Head of caudate nucleus (tissue), 42 donors: ENCODE results near the gene UBE2E2.

Source experiments
- DNase-seq, 42 donors: peaks; one replicate each; pipeline versions ENCODE4 v3.0.0 to v3.0.0-alpha.2; 2020 to 2021; ENCODE audit warnings: mixed read lengths in 7 of 42
- intact Hi-C: fragments of 100-400 bp; cut with DNase I; formaldehyde crosslinking; loops from one replicate; pipeline ENCODE4 v1.15.0; 2022

Gene UBE2E2

DNA sequence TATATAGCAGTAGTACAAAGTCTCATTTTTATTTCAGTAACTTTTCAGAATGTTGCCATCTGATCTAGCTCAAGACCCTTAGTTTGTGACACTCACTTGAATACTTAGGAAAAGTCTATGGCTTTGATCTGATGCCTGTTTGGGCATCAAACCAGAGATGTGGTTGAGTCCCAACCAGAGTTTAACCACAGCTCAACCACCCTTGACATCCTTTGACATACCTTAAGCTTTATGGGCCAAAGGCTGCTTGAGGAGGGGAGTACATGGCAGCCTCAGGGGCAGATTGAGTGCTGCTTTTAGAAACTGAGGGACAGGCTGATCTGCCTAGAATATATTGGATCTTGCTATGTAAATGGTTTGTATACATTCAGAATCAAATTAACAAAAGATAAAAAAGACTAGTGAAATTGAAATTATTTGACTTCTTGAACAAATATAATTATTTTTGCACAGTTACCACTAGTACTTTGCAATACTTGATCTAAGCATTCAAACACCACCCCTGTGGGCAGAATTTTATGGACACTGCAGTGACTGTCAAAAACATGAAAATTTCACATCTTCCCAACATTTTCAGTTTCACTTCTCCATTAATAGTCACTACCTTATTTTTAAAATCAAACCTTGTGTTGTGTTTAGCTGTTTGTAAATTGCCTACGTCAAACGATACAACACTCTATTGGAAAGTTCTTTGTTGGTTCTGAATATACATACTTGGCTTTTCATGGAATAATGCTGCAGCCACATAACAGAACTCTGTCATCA, 199.8 kb downstream of the UBE2E2 start:
- intact Hi-C loops, result no loop called here

DNA sequence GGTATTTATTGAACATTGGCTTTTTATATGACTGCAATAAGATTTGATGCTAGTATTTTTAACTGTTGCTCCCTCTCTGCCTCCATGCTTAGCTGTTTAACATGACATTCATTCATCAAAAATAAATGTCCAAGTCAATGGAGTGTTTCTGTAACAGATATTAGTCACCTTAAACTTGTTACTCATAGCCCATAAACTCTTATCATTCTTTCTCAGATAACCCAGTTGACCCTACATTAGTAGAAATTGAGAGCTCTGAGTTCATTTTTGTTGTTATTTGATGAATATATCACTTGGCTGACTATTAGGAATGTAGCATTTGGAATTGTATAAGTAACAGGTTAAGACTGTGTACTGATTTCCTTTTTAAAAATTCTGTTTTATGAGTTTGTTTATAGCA, 201.1 kb downstream of the UBE2E2 start:
- no peak for DNase-seq
- intact Hi-C loops, result no loop called here

More for the DNA sequence above, 199.8 kb downstream of the UBE2E2 start:
- no peak for DNase-seq

GRCh38 chr3:23405081-23405480, 202.0 kb downstream of the UBE2E2 start:
- intact Hi-C loops, result no loop called here
- DNase-seq, result no peak

GRCh38 chr3:23406601-23407000, 203.5 kb downstream of the UBE2E2 start:
- DNase-seq, result no peak
- intact Hi-C loops, result no loop called here

DNA sequence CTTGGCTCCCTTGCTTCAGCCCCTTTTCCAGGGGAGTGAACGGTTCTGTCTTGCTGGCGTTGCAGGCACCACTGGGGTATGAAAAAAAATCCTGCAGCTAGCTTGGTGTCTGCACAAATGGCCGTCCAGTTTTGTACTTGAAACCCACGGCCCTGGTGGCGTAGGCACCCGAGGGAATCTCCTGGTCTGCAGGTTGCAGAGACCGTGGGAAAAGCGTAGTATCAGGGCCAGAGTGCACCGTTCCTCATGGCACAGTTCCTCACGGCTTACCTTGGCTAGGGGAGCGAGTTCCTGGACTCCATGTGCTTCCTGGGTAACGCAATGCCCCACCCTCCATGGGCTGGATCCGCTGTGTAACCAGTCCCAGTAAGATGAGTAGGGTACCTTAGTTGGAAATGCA, 214.9 kb downstream of the UBE2E2 start:
- no peak for DNase-seq
- intact Hi-C loops, result no loop called here

GRCh38 chr3:23421811-23422516, 218.8 kb downstream of the UBE2E2 start:
- no peak for DNase-seq
- intact Hi-C loops, result no loop called here

DNA sequence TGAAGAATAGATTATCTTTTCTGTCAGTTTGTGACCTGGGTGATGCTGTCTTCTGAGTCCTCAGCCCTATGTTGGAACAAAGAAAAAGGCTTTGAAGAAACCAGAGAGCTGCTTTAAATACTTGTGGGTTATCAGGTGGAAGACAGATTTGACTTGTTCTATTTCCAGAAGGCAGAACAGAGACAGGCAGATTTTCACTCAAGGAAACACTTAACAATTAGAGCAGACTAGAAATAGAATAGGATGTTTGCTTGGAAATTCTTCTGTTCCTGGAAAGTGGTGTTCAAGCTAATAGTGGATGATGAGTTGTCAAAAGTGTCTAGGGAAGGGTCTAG, 219.4 kb downstream of the UBE2E2 start:
- no peak for DNase-seq
- intact Hi-C loops, result no loop called here

DNA sequence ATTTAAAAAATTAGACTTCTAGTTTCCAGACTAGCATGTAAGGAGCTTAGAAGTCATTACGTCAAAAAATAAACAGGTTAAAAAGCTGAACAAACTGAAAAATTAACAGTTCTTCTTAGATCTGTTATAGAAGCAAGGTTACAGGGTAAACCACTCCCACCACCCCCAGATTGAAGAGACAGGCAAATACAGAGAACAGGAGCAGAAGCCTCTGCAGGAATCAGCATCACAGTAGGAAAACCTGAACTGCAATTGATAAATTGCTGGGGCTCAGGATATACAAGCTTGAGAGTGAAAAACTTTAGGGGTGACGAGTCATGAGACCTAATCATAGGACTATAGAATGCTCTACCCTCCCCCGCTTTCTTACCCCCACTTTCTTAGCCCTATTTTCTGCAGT, 222.3 kb downstream of the UBE2E2 start:
- no peak for DNase-seq
- intact Hi-C loops, result no loop called here

DNA sequence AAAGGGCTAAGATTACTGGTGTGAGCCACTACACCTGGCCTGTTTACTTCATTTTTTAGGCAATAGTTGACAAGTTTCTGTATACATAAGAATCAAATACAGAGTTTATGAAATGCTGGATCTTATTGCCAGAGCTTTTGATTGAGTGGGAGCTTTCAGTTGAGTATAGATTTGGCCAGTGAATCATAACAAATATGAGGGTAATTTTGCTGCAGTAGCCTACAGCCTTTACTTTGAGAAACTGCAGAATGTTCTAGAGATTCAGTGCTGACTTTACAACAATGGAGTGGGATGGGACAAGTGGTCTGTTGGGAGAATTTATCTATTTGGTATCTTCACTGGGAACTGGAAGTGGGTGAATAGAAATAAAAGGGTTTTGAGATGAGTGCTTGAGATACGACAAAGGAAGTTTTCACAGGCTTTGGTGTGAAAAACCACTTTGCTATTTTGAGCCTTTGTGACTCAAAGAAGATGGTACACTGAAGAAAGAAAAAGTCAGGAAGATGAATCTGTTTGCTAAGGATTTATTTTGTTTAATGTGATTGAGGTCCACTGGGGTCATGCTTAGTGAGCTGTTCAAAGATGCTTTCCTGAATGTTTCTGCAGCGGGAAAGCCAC, 227.8 kb downstream of the UBE2E2 start:
- DNase-seq, result no peak
- intact Hi-C loops, result no loop called here

- intact Hi-C loops, result no loop called here
- no peak for DNase-seq
Measured at GRCh38 chr3:23431764-23432163, 228.6 kb downstream of the UBE2E2 start.

GRCh38 chr3:23435318-23435717, 232.2 kb downstream of the UBE2E2 start:
- no peak for DNase-seq
- intact Hi-C loops, result no loop called here

GRCh38 chr3:23435904-23436303, 232.8 kb downstream of the UBE2E2 start:
- intact Hi-C loops, result no loop called here
- no peak for DNase-seq

- intact Hi-C loops, result no loop called here
- DNase-seq, result no peak
Measured at GRCh38 chr3:23437484-23438145, 234.5 kb downstream of the UBE2E2 start.

GRCh38 chr3:23438657-23439056, 235.5 kb downstream of the UBE2E2 start:
- no peak for DNase-seq
- intact Hi-C loops, result no loop called here

DNA sequence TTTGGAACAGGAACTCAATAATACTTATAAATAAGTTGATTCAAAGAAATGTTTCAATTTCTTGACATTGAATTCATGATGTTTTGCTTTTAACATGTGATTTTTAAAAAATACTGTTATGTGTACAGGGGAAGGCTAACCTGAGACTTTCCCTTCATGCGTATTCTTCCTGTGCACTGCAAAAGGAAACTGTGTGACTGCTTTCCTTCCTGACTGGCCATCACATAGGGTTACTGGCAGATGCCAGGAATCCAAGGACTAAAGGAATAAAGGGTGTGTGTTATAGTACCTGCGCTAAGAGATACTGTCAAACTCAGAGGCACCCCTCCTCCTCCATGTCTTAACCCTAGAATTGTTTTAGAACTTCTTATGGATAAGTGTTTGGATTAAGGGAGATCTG, 236.0 kb downstream of the UBE2E2 start:
- intact Hi-C loops, result no loop called here
- no peak for DNase-seq

DNA sequence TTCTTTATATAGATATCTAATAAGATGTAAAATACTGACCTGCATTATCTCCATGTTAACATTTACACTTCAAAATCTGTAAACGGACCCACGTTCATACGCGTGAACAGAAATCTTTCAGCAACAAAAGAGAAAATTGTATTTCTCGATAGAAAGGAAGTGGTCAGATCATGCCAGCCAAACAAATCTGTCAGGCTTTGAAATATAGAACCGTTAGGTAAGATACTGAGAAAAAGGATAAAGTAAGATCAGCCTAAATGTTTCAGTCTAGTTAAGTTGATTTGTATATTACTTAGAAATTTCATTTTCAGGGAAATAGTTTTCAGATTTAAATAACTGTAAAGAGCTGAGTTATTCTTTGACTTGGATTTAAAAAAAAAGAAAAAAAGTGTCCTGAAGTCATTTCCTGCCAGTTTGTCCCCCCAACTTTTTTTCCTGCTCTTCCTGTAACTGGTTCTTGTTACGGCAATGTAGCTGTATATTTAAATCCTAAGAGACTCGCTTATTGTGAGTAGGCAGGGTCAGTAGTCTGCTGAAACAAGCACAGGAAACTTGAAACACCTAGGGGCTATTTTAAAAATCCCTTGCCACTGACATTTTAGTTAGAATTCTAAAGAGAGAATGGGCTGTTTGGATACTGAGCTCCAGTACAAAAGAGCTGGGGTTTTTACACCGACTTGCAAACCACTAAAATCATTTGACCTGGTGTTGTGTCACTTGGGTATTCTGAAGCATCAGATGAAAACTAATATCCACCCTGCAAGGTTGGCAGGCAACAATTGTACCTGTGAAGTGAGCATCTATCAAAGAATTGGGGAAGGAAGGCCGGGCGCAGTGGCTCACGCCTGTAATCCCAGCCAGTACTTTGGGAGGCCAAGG, 237.5 kb downstream of the UBE2E2 start:
- intact Hi-C loops, result no loop called here
- no peak for DNase-seq

GRCh38 chr3:23442598-23443383, 239.7 kb downstream of the UBE2E2 start:
- intact Hi-C loops, result no loop called here
- DNase-seq, result no peak

- no peak for DNase-seq
- intact Hi-C loops, result no loop called here
Measured at GRCh38 chr3:23444386-23444785, 241.3 kb downstream of the UBE2E2 start.
